Upper lobe of left lung (tissue), 6 donors: ENCODE results near the gene CGB1. TPM values are rescaled to one million over a fixed set of nuclear protein-coding genes. Genes with fewer than 3 reads are reported as not detected.

Experiments used
- ATAC-seq, 2 donors: fragments of 200-7000 bp; cut with Tn5 transposase; one replicate each; pipeline ENCODE4 v1.9.1; 2022; ENCODE audit warnings: mild to moderate bottlenecking in 2 of 2, moderate library complexity in 2 of 2; ENCODE audit not compliant: low FRiP score in 2 of 2
- DNase-seq, 2 donors: peaks; one replicate each; pipeline ENCODE4 v3.0.0-alpha.2; 2019 to 2020
- H3K27ac ChIP-seq, 4 donors: fragments of 200-600 bp; sonication (generic); one replicate each; pipeline ENCODE4 v1.5.1; 2016 to 2019
- H3K27me3 ChIP-seq, 4 donors: fragments of 200-600 bp; sonication (generic); one replicate each; pipeline ENCODE4 v1.5.1; 2017 to 2019
- H3K36me3 ChIP-seq, 4 donors: fragments of 200-600 bp; sonication (generic); one replicate each; pipeline ENCODE4 v1.5.1; 2016 to 2019
- H3K4me1 ChIP-seq, 4 donors: fragments of 200-600 bp; sonication (generic); one replicate each; pipeline ENCODE4 v1.5.1; 2018 to 2019
- H3K4me3 ChIP-seq, 4 donors: fragments of 200-600 bp; sonication (generic); one replicate each; pipeline ENCODE4 v1.5.1; 2017 to 2019; ENCODE audit warnings: mild to moderate bottlenecking in 2 of 4, moderate library complexity in 1 of 4
- H3K9me3 ChIP-seq, 4 donors: fragments of 200-600 bp; sonication (generic); one replicate each; pipeline ENCODE4 v1.5.1; 2018 to 2019
- CTCF ChIP-seq, 6 experiments: fragments of 450-650 bp in 4 of 6; fragments of 200-600 bp in 2 of 6; sonication (generic) in 2 of 6; IDR thresholded peaks; one replicate each; pipeline ENCODE4 v1.5.1; 2016 to 2019; ENCODE audit warnings: antibody characterized with exemption in 6 of 6
- EP300 ChIP-seq, 4 donors: sonication (generic); formaldehyde crosslinking; IDR thresholded peaks; one replicate each; pipeline ENCODE4 v1.5.1; 2017; ENCODE audit warnings: antibody characterized with exemption in 4 of 4, control low read depth in 2 of 4
- POLR2A ChIP-seq, 4 donors: fragments of 450-650 bp; IDR thresholded peaks; one replicate each; pipeline ENCODE4 v1.5.1; 2016 to 2017; ENCODE audit warnings: antibody characterized with exemption in 4 of 4, mild to moderate bottlenecking in 2 of 4
- POLR2AphosphoS5 ChIP-seq, 2 donors: sonication (generic); formaldehyde crosslinking; IDR thresholded peaks; one replicate each; pipeline ENCODE4 v1.5.1; 2017; ENCODE audit warnings: antibody characterized with exemption in 2 of 2
- WGBS, 2 donors: methylation state at CpG; one replicate each; pipeline ENCODE4 v1.1.5; 2017 to 2018; 5-methylcytosine and 5-hydroxymethylcytosine counted together
- total RNA-seq, 6 donors: library from RNA; depleted of rRNA in 4 of 6; stranded (reverse); fragments of >200 nt in 4 of 6; gene quantifications; one replicate each; pipeline versions ENCODE4 v1.1.0 to v1.2.1, GENCODE V29; 2016 to 2021
- donor health status: DM: no; HTN: no; CAD: no; lungs with moderate emphysema.
- donor health status: DM: no; HTN: yes; CAD: no; lungs with severe emphysema.

Gene CGB1
- total RNA-seq, 6 donors from 2014 or later, result not detected

GRCh38 chr19:49017666-49018351 lies 18.9 kb downstream of the CGB1 start:
- TF ChIP-seq CTCF (IDR thresholded peaks at IDR 0.05) (peak; percentile 27 to 71 (median 54)), POLR2A (IDR thresholded peaks at IDR 0.05) (peak in 1 of 4 donors; percentile 10), POLR2AphosphoS5 (IDR thresholded peaks at IDR 0.05) (no peak)
- WGBS, 2 donors, result 0 to 4% methylated on average over 13 to 23 of the region's 62 CpGs
- peak overlapping the region in 2 of 4 donors; percentile 11 to 37 for H3K27ac ChIP-seq
- DNase-seq (peak; percentile 28 to 92), ATAC-seq (peak; percentile 52 to 75)
- no peaks in the 10 kb centered on the region for H3K27me3 ChIP-seq
- H3K4me1 ChIP-seq, result peaks cover 15 to 27% (median 24%) of the 10 kb centered on the region in 4 donors
- peaks cover 0 to 32% (median 11%) of the 10 kb centered on the region in 4 donors for H3K36me3 ChIP-seq
- H3K4me3 ChIP-seq, result peak overlapping the region in 3 of 4 donors; percentile 46 to 60 (median 51)
- H3K9me3 ChIP-seq, result no peaks in the 10 kb centered on the region

- Histone ChIP-seq H3K4me1 (peaks cover 15 to 27% (median 24%) of the 10 kb centered on the region in 4 donors), H3K9me3 (no peaks in the 10 kb centered on the region), H3K27me3 (no peaks in the 10 kb centered on the region), H3K27ac (peak within 1 kb of the TSS in 2 of 4 donors; percentile 11 to 37), H3K4me3 (peak within 1 kb of the TSS in 3 of 4 donors; percentile 46 to 60 (median 51)), H3K36me3 (peaks cover 0 to 36% (median 14%) of the 10 kb centered on the region in 4 donors)
- DNase-seq, result peak in 1 of 2 donors; percentile 46
- 85 to 86% methylated on average over 12 to 15 of the region's 17 CpGs for WGBS, 2 donors
- no peak for ATAC-seq
- TF ChIP-seq POLR2AphosphoS5 (IDR thresholded peaks at IDR 0.05), result no peak
- TF ChIP-seq CTCF (IDR thresholded peaks at IDR 0.05), result no peak
- no peak for TF ChIP-seq POLR2A (IDR thresholded peaks at IDR 0.05)
- no peak for TF ChIP-seq EP300 (IDR thresholded peaks at IDR 0.05)
These were observed 19.5 kb downstream of the CGB1 start, which contains the start of gene LHB for GRCh38 chr19:49017041-49017665. Gene LHB, minus strand, starts transcription at chr19:49017091. Its CDS starts 10 bp downstream, at chr19:49017081.

- DNase-seq (peak in 1 of 2 donors; percentile 83), ATAC-seq (no peak)
- no peaks in the 10 kb centered on the region for H3K27me3 ChIP-seq
- H3K4me3 ChIP-seq, result no peak overlapping the region
- TF ChIP-seq POLR2AphosphoS5 (IDR thresholded peaks at IDR 0.05) (no peak), CTCF (IDR thresholded peaks at IDR 0.05) (no peak), POLR2A (IDR thresholded peaks at IDR 0.05) (no peak), EP300 (IDR thresholded peaks at IDR 0.05) (no peak)
- peaks cover 15 to 27% (median 24%) of the 10 kb centered on the region in 4 donors for H3K4me1 ChIP-seq
- 90% methylated on average over 16 to 20 of the region's 29 CpGs for WGBS, 2 donors
- H3K27ac ChIP-seq, result no peak overlapping the region
- H3K9me3 ChIP-seq, result no peaks in the 10 kb centered on the region
- peaks cover 0 to 45% (median 19%) of the 10 kb centered on the region in 4 donors for H3K36me3 ChIP-seq
These were observed 20.4 kb downstream of the CGB1 start for GRCh38 chr19:49016067-49016839.

GRCh38 chr19:49014870-49015255 lies 21.8 kb downstream of the CGB1 start:
- Histone ChIP-seq H3K9me3 (no peaks in the 10 kb centered on the region), H3K27ac (no peak overlapping the region), H3K36me3 (peaks cover 0 to 59% (median 30%) of the 10 kb centered on the region in 4 donors), H3K4me3 (no peak overlapping the region), H3K27me3 (no peaks in the 10 kb centered on the region), H3K4me1 (peaks cover 15 to 27% (median 24%) of the 10 kb centered on the region in 4 donors)
- no peak for ATAC-seq
- whole genome bisulfite sequencing, 2 donors, result 96 to 98% methylated on average over 6 to 18 of the region's 18 CpGs
- DNase-seq, result peak in 1 of 2 donors; percentile 63
- no peak for TF ChIP-seq POLR2A (IDR thresholded peaks at IDR 0.05)
- TF ChIP-seq CTCF (IDR thresholded peaks at IDR 0.05), result no peak
- no peak for TF ChIP-seq EP300 (IDR thresholded peaks at IDR 0.05)
- no peak for TF ChIP-seq POLR2AphosphoS5 (IDR thresholded peaks at IDR 0.05)
